GM06990 (cell line): ENCODE data around the gene ZDHHC22.

ENCODE experiments used
- DNase-seq: peaks from one replicate; pipeline ENCODE4 v3.0.0-alpha.2; 2011; ENCODE audit not compliant: insufficient read length; ENCODE audit errors: extremely low read depth
- H3K27me3 ChIP-seq: replicated peaks from 2 replicates; pipeline ENCODE4 v1.6.0; 2011; ENCODE audit warnings: low read length; ENCODE audit not compliant: control insufficient read depth, insufficient read depth
- H3K36me3 ChIP-seq: 2 replicates; pipeline ENCODE4 v1.5.1; 2011; ENCODE audit warnings: low read length; ENCODE audit not compliant: control insufficient read depth, insufficient read depth
- H3K4me3 ChIP-seq: replicated peaks from 2 replicates; pipeline ENCODE4 v1.5.1; 2011; ENCODE audit warnings: low read depth, mild to moderate bottlenecking, control low read depth, low read length
- CTCF ChIP-seq: IDR thresholded peaks from 2 replicates; pipeline ENCODE4 v1.5.1; 2011; ENCODE audit warnings: low read length, control low read depth, mild to moderate bottlenecking, inconsistent platforms; ENCODE audit not compliant: insufficient read depth, poor library complexity, severe bottlenecking

Gene ZDHHC22

GRCh38 chr14:77144412-77145115 is 3.0 kb upstream of the ZDHHC22 start:
- Histone ChIP-seq H3K27me3 (no peaks in the 10 kb centered on the region; the same call in none of the 2 replicates), H3K4me3 (no peak overlapping the region), H3K36me3 (no peaks in the 10 kb centered on the region)
- DNase-seq: no peak
- no peak for TF ChIP-seq CTCF

GRCh38 chr14:77143071-77143470 is 1.5 kb upstream of the ZDHHC22 start:
- Histone ChIP-seq H3K4me3 (no peak overlapping the region), H3K36me3 (no peaks in the 10 kb centered on the region), H3K27me3 (no peaks in the 10 kb centered on the region; the same call in none of the 2 replicates)
- TF ChIP-seq CTCF: no peak
- no peak for DNase-seq

- H3K27me3 ChIP-seq: no peaks in the 10 kb centered on the region; the same call in none of the 2 replicates
- H3K36me3 ChIP-seq: no peaks in the 10 kb centered on the region
- no peak overlapping the region for H3K4me3 ChIP-seq
- DNase-seq: no peak
- TF ChIP-seq CTCF: no peak
Observed at GRCh38 chr14:77142005-77142800, 612 bp upstream of the ZDHHC22 start.

GRCh38 chr14:77140359-77141213 is 1.0 kb downstream of the ZDHHC22 start:
- Histone ChIP-seq H3K27me3 (no peaks in the 10 kb centered on the region; the same call in none of the 2 replicates), H3K36me3 (no peaks in the 10 kb centered on the region), H3K4me3 (no peak overlapping the region; the same call in 1 of the 2 replicates)
- no peak for DNase-seq
- no peak for TF ChIP-seq CTCF

GRCh38 chr14:77139540-77140358 is 1.8 kb downstream of the ZDHHC22 start:
- no peaks in the 10 kb centered on the region; the same call in none of the 2 replicates for H3K27me3 ChIP-seq
- no peaks in the 10 kb centered on the region for H3K36me3 ChIP-seq
- peak; percentile 82 for TF ChIP-seq CTCF
- no peak overlapping the region for H3K4me3 ChIP-seq
- DNase-seq: peak; percentile 37
